GM12878 (cell line): ENCODE data around the gene STIL. TPM values are rescaled to one million over a fixed set of nuclear protein-coding genes. Genes with fewer than 3 reads are reported as not detected.
A peak's percentile ranks its signal among the peaks of the same experiment; 100 is the strongest.

Experiments used
- ATAC-seq: fragments of 200-7000 bp; cut with Tn5 transposase; 3 replicates; pipeline ENCODE4 v1.9.1; 2020; ENCODE audit warnings: mild to moderate bottlenecking, moderate library complexity
- Bru-seq: library from RNA; stranded (reverse); fragments of 400-500 nt; gene quantifications from one replicate; lab custom pipeline; 2021; lab: Mats Ljungman, UMichigan
- BruChase-seq, 2 experiments: library from RNA; stranded (reverse); fragments of 400-500 nt; gene quantifications; one replicate each; lab custom pipeline; 2021; lab: Mats Ljungman, UMichigan
- BruUV-seq: library from RNA; stranded (reverse); fragments of 400-500 nt; replicated peaks from 2 replicates; lab custom pipeline; 2021; lab: Mats Ljungman, UMichigan
- CTCF ChIA-PET: fragments of 300-600 bp; sonication (Branson Sonifier 250); formaldehyde crosslinking; extraction: SDS; loops from one replicate; lab custom pipeline; 2021; ENCODE audit warnings: inconsistent platforms; lab: Yijun Ruan, JAX
- POLR2A ChIA-PET: fragments of 350-600 bp; formaldehyde crosslinking; extraction: SDS; loops from one replicate; lab custom pipeline; 2021; ENCODE audit warnings: inconsistent platforms; lab: Charles Lee
- RAD21 ChIA-PET: fragments of 300-600 bp; sonication (Branson Sonifier 250); formaldehyde crosslinking; loops from one replicate; lab custom pipeline; 2023; ENCODE audit warnings: antibody characterized with exemption; ENCODE audit not compliant: unreplicated experiment; lab: Charles Lee
- SMC1A ChIA-PET: fragments of 300-600 bp; sonication (Branson Sonifier 250); formaldehyde crosslinking; loops from one replicate; lab custom pipeline; 2023; ENCODE audit not compliant: unreplicated experiment, uncharacterized antibody; lab: Charles Lee
- DNase-seq: peaks from one replicate; pipeline ENCODE4 v3.0.0-alpha.2; 2011; ENCODE audit warnings: low read depth, low spot score
- FAIRE-seq: peaks from 3 replicates; lab custom pipeline; 2011; peaks lifted over from hg19 to GRCh38; lab: Jason Lieb, UNC
- H2AFZ ChIP-seq: 2 replicates; pipeline ENCODE4 v1.6.0; 2011; ENCODE audit warnings: low read depth, low read length, control low read depth; ENCODE audit not compliant: control insufficient read depth
- H3K27ac ChIP-seq: 2 replicates; pipeline ENCODE4 v1.5.1; 2011; ENCODE audit warnings: control low read depth; ENCODE audit not compliant: control insufficient read depth, insufficient read depth
- H3K27me3 ChIP-seq, 2 experiments: replicated peaks in 1 of 2; 2 replicates each; pipeline versions ENCODE4 v1.6.0 to v1.6.1; 2011; ENCODE audit warnings: low read length in 1 of 2; ENCODE audit not compliant: control insufficient read depth in 2 of 2, insufficient read depth in 2 of 2
- H3K36me3 ChIP-seq, 2 experiments: 2 replicates each; pipeline ENCODE4 v1.5.1; 2011; ENCODE audit warnings: low read length in 1 of 2; ENCODE audit not compliant: control insufficient read depth in 2 of 2, insufficient read depth in 2 of 2
- H3K4me1 ChIP-seq: 2 replicates; pipeline ENCODE4 v1.6.1; 2011; ENCODE audit warnings: mild to moderate bottlenecking, low read length, moderate library complexity, mixed read lengths; ENCODE audit not compliant: control insufficient read depth, insufficient read depth
- H3K4me2 ChIP-seq: 2 replicates; pipeline ENCODE4 v1.6.0; 2011; ENCODE audit warnings: control low read depth; ENCODE audit not compliant: control insufficient read depth, insufficient read depth
- H3K4me3 ChIP-seq: fragments of 200-600 bp; sonication (generic); 2 replicates; pipeline ENCODE4 v1.5.1; 2016
- H3K79me2 ChIP-seq: 2 replicates; pipeline ENCODE4 v1.6.0; 2011; ENCODE audit warnings: low read length; ENCODE audit not compliant: control insufficient read depth, insufficient read depth
- H3K9ac ChIP-seq: 2 replicates; pipeline ENCODE4 v1.8.0; 2011; ENCODE audit warnings: low read length, control low read depth, mixed read lengths; ENCODE audit not compliant: control insufficient read depth, insufficient read depth
- H3K9me3 ChIP-seq: replicated peaks from 3 replicates; pipeline ENCODE4 v1.5.1; 2011; ENCODE audit warnings: mild to moderate bottlenecking, low read length; ENCODE audit not compliant: control insufficient read depth, insufficient read depth
- H4K20me1 ChIP-seq: 2 replicates; pipeline ENCODE4 v1.6.0; 2011; ENCODE audit not compliant: control insufficient read depth, insufficient read depth
- BHLHE40 ChIP-seq, 2 experiments: fragments of 450-650 bp in 1 of 2; IDR thresholded peaks; 2 replicates each; pipeline ENCODE4 v1.6.1; 2011 to 2017; ENCODE audit warnings: low read depth in 2 of 2, borderline replicate concordance in 1 of 2, improper control_type of control experiment in 1 of 2, low read length in 1 of 2, mild to moderate bottlenecking in 1 of 2
- CREM ChIP-seq: IDR thresholded peaks from 2 replicates; pipeline ENCODE4 v1.6.1; 2014; ENCODE audit warnings: antibody characterized with exemption, low read depth
- GABPA ChIP-seq: IDR thresholded peaks from 2 replicates; pipeline ENCODE4 v1.6.1; 2014; ENCODE audit warnings: antibody characterized with exemption, low read depth, mild to moderate bottlenecking, inconsistent platforms
- IKZF1 ChIP-seq: fragments of 450-650 bp; conservative IDR thresholded peaks from 2 replicates; pipeline ENCODE4 v1.6.1; 2017; ENCODE audit warnings: antibody characterized with exemption, mild to moderate bottlenecking
- MEF2B ChIP-seq: fragments of 450-650 bp; IDR thresholded peaks from 2 replicates; pipeline ENCODE4 v1.6.1; 2018; ENCODE audit warnings: mild to moderate bottlenecking, moderate library complexity; ENCODE audit not compliant: partially characterized antibody, poor library complexity, severe bottlenecking
- MYC ChIP-seq: IDR thresholded peaks from 2 replicates; pipeline ENCODE4 v1.6.1; 2011; ENCODE audit warnings: mild to moderate bottlenecking, low read length, moderate library complexity, inconsistent platforms; ENCODE audit not compliant: insufficient read depth, insufficient replicate concordance, insufficient read length, severe bottlenecking
- PML ChIP-seq: IDR thresholded peaks from 2 replicates; pipeline ENCODE4 v1.6.1; 2012; ENCODE audit warnings: low read length, inconsistent platforms
- RFX5 ChIP-seq: IDR thresholded peaks from 2 replicates; pipeline ENCODE4 v1.6.1; 2011; ENCODE audit warnings: low read depth, low read length, improper control_type of control experiment
- ZNF217 ChIP-seq: fragments of 450-650 bp; IDR thresholded peaks from 2 replicates; pipeline ENCODE4 v1.6.1; 2017; ENCODE audit warnings: antibody characterized with exemption, mild to moderate bottlenecking
- ZNF24 ChIP-seq: fragments of 450-650 bp; IDR thresholded peaks from 2 replicates; pipeline ENCODE4 v1.6.1; 2017; ENCODE audit warnings: antibody characterized with exemption, mild to moderate bottlenecking
- WGBS: methylation state at CpG from one replicate; pipeline ENCODE4 v1.1.6; 2016; ENCODE audit warnings: low lambda C conversion rate; ENCODE audit not compliant: insufficient replicate concordance, insufficient coverage; ENCODE audit errors: missing lambda C conversion rate; 5-methylcytosine and 5-hydroxymethylcytosine counted together
- in situ Hi-C: fragments of 300-500 bp; cut with MboI; formaldehyde crosslinking; loops from 9 replicates; pipeline ENCODE4 v1.14.3; 2018; ENCODE audit warnings: mixed read lengths
- intact Hi-C: fragments of 100-400 bp; cut with micrococcal nuclease; formaldehyde crosslinking; loops from one replicate; pipeline ENCODE4 v1.14.2; 2022; ENCODE audit not compliant: unreplicated experiment
- long read RNA-seq, 2 experiments: library from polyadenylated mRNA; unstranded; transcript quantifications; one replicate each; pipeline ENCODE4 v2.0.0, GENCODE V29; 2019 to 2020
- polyA minus RNA-seq, 3 experiments: library from RNA; depleted of rRNA, polyadenylated mRNA; stranded (reverse); fragments of >200 nt; gene quantifications; 2 replicates each; pipeline ENCODE4 v1.2.3, GENCODE V29; 2011
- polyA plus RNA-seq, 11 experiments: library from polyadenylated mRNA; depleted of rRNA in 4 of 11; unstranded in 6 of 11; stranded (reverse) in 5 of 11; fragments of >200 nt; fragmentation: Nextera tagmentation in 4 of 11; fragmentation: Illumina TruSeq in 1 of 11; extraction: Ambion mirVana in 4 of 11; extraction: Trizol in 1 of 11; gene quantifications; 1 replicate in 1 of 11; 2 replicates in 10 of 11; pipeline versions ENCODE4 v1.2.1 to v1.2.3, GENCODE V29; 2011 to 2016; ENCODE audit warnings: inconsistent platforms in 2 of 11, missing spikeins in 2 of 11, low read depth in 1 of 11
- total RNA-seq, 4 experiments: library from RNA; depleted of rRNA in 3 of 4; stranded (reverse); fragments of >200 nt in 3 of 4; fragmentation: Illumina TruSeq in 1 of 4; extraction: Trizol in 1 of 4; gene quantifications; 2 replicates each; pipeline versions ENCODE4 v1.2.1 to v1.2.3, GENCODE V29; 2013 to 2021
- TF ChIP-seq, protein P1 (sequence below): fragments of 450-650 bp; conservative IDR thresholded peaks from 2 replicates; pipeline ENCODE4 v1.6.1; 2017; ENCODE audit warnings: mild to moderate bottlenecking, moderate library complexity
- TF ChIP-seq, protein P2 (sequence below): fragments of 450-650 bp; IDR thresholded peaks from 2 replicates; pipeline ENCODE4 v1.6.1; 2018; ENCODE audit warnings: mild to moderate bottlenecking, low read depth, moderate library complexity; ENCODE audit not compliant: partially characterized antibody

STIL gene
- 48.8 and 58.6 TPM in 2 replicates for total RNA-seq (2013; cell fraction: nucleolus; rRNA removed)
- total RNA-seq (2014; rRNA removed) = 26.3 and 33.1 TPM in 2 replicates
- total RNA-seq (2014; rRNA removed; fragmentation: Illumina TruSeq; extraction: Trizol) = 31.1 and 32.8 TPM in 2 replicates
- total RNA-seq (2021) = 22.9 and 23.3 TPM in 2 replicates
- polyA plus RNA-seq (2011; ENCODE audit: low read depth) = 5.2 TPM
- 35.1 and 42.7 TPM in 2 replicates for polyA plus RNA-seq (2011; rRNA removed)
- polyA plus RNA-seq (2011; cell fraction: cytosol; rRNA removed) = 19.6 and 22.3 TPM in 2 replicates
- polyA plus RNA-seq (2011; cell fraction: nucleus; rRNA removed) = 16.8 and 16.9 TPM in 2 replicates
- 6.5 and 8.5 TPM in 2 replicates for polyA plus RNA-seq (2012)
- polyA plus RNA-seq (2014; fragmentation: Illumina TruSeq; extraction: Trizol) = 28.5 and 34.1 TPM in 2 replicates
- polyA plus RNA-seq (2014; fragmentation: Nextera tagmentation; extraction: Ambion mirVana) = 1 to 10 TPM; 6.0 to 6.3 TPM
- polyA plus RNA-seq (2014; rRNA removed) = 17.1 and 18.2 TPM in 2 replicates
- 10 to 100 TPM; 26.8 to 30.0 TPM for polyA plus RNA-seq (2016; fragmentation: Nextera tagmentation; extraction: Ambion mirVana)
- 76.8 and 103 TPM in 2 replicates for polyA minus RNA-seq (2011; rRNA and poly(A)+ RNA removed)
- polyA minus RNA-seq (2011; cell fraction: cytosol; rRNA and poly(A)+ RNA removed) = 17.2 and 17.4 TPM in 2 replicates
- polyA minus RNA-seq (2011; cell fraction: nucleus; rRNA and poly(A)+ RNA removed) = 17.2 and 26.0 TPM in 2 replicates
- Bru-seq, nascent RNA = percentile 73 among the genes with signal in this experiment
- percentile 68 among the genes with signal in this experiment for BruChase-seq, experiment 1, labeled RNA remaining after a 6-hour chase
- percentile 77 among the genes with signal in this experiment for BruChase-seq, experiment 2, labeled RNA remaining after a 2-hour chase
- long read RNA-seq, experiment 1, partial matches to known transcripts = 3 of 8 reads
- long read RNA-seq, experiment 1, other reads (novel, unspliced or antisense) = 5 of 8 reads
- long read RNA-seq, experiment 2, partial matches to known transcripts = 16 of 43 reads
- long read RNA-seq, experiment 2, other reads (novel, unspliced or antisense) = 27 of 43 reads

DNA sequence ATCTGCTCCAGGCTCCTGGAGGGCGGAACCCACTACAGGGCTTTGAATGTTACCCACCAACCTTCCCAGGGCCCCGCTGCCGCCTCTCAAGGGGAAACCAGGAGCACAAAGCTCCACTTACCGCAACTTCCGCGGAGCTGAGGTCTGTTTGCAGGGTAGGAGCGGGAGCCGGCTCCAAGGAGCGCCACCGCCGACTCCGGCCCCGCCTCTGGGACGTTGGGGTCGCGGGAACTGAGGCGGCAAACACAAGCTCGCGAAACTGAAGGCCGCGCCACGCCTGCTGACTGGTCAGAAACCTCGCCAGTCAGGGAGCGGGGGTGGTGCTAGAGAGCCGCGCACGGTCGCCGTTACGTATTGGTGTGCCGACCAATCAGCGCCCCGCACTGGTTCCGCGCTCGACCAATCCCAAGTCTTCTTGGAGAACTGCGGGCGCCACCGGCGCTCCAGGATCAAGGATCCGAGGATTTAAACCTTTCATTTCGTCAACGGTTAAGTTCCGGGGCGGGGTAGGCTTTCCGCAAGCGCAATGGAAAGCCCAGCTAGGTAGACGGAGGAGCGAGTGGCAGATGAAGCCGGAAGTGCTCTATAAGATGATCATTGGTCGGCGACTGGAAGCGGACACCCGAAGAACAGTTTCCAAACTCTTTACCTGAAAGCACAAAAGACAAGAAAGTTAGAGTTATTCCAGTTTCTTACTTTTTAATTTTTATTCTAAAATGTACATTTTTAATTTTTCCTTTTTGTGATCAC lies at the start of gene STIL:
STIL (minus strand) TSS at position 233 of the 750 bp plus-strand sequence. CDS start 3,828 bp downstream, outside the sequence.
- CTCF ChIA-PET = interaction anchor here (0.8 to 1.9 kb wide), 11 partner anchors 10 to 135 kb away, joined by 3 to 14 read pairs (median 4); partner anchors contain the start of gene CMPK1
- TF ChIP-seq ZNF24 = no peak
- peak; percentile 85 for TF ChIP-seq IKZF1
- TF ChIP-seq, protein P1, sequence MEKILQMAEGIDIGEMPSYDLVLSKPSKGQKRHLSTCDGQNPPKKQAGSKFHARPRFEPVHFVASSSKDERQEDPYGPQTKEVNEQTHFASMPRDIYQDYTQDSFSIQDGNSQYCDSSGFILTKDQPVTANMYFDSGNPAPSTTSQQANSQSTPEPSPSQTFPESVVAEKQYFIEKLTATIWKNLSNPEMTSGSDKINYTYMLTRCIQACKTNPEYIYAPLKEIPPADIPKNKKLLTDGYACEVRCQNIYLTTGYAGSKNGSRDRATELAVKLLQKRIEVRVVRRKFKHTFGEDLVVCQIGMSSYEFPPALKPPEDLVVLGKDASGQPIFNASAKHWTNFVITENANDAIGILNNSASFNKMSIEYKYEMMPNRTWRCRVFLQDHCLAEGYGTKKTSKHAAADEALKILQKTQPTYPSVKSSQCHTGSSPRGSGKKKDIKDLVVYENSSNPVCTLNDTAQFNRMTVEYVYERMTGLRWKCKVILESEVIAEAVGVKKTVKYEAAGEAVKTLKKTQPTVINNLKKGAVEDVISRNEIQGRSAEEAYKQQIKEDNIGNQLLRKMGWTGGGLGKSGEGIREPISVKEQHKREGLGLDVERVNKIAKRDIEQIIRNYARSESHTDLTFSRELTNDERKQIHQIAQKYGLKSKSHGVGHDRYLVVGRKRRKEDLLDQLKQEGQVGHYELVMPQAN = peak; percentile 100
- TF ChIP-seq RFX5 = peak; percentile 82
- TF ChIP-seq CREM = peak; percentile 80
- no peak for TF ChIP-seq MEF2B
- TF ChIP-seq ZNF217 = no peak
- TF ChIP-seq, protein P2, sequence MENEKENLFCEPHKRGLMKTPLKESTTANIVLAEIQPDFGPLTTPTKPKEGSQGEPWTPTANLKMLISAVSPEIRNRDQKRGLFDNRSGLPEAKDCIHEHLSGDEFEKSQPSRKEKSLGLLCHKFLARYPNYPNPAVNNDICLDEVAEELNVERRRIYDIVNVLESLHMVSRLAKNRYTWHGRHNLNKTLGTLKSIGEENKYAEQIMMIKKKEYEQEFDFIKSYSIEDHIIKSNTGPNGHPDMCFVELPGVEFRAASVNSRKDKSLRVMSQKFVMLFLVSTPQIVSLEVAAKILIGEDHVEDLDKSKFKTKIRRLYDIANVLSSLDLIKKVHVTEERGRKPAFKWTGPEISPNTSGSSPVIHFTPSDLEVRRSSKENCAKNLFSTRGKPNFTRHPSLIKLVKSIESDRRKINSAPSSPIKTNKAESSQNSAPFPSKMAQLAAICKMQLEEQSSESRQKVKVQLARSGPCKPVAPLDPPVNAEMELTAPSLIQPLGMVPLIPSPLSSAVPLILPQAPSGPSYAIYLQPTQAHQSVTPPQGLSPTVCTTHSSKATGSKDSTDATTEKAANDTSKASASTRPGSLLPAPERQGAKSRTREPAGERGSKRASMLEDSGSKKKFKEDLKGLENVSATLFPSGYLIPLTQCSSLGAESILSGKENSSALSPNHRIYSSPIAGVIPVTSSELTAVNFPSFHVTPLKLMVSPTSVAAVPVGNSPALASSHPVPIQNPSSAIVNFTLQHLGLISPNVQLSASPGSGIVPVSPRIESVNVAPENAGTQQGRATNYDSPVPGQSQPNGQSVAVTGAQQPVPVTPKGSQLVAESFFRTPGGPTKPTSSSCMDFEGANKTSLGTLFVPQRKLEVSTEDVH = peak; percentile 67
- peak; percentile 78 for TF ChIP-seq GABPA
- peak; percentile 84 to 93 for TF ChIP-seq BHLHE40 (IDR thresholded peaks at IDR 0.05; ENCODE audit: borderline replicate concordance in 1 of 2, low read depth in 2 of 2, low read length in 1 of 2)
- TF ChIP-seq MYC = no peak
- peak; percentile 85; the same call in 1 of the 2 replicates for TF ChIP-seq PML

More for the DNA sequence above, at the start of gene STIL:
- RAD21 ChIA-PET = interaction anchor here (0.9 to 1.5 kb wide), 4 partner anchors 10 to 123 kb away, joined by 3 to 13 read pairs (median 6); partner anchors contain the start of genes CMPK1 and FOXD2
- intact Hi-C loops = loop anchor here (1.0 kb wide), 1 partner anchor 19 kb away; the partner anchor contains the start of gene CMPK1
- H3K4me1 ChIP-seq = no peaks in the 10 kb centered on the region
- 1% methylated on average over 54 of the region's 54 CpGs for WGBS
- FAIRE-seq (peak; percentile 99), ATAC-seq (peak; percentile 99), DNase-seq (peak; percentile 96)
- no peaks in the 10 kb centered on the region for H4K20me1 ChIP-seq
- H3K9ac ChIP-seq = peak within 1 kb of the TSS; percentile 97
- H3K27ac ChIP-seq = peak within 1 kb of the TSS; percentile 94
- SMC1A ChIA-PET = interaction anchor here (0.7 to 1.9 kb wide), 10 partner anchors 10 to 51 kb away, joined by 3 to 10 read pairs (median 4); partner anchors contain the start of gene CMPK1
- POLR2A ChIA-PET = interaction anchor here (0.8 to 2.1 kb wide), 5 partner anchors 10 to 25 kb away, joined by 3 to 19 read pairs (median 5); partner anchors contain the start of gene CMPK1
- no TSS peak for BruUV-seq
- H2AFZ ChIP-seq = peak within 1 kb of the TSS; percentile 91
- H3K4me3 ChIP-seq = peak within 1 kb of the TSS; percentile 86
- H3K9me3 ChIP-seq = no peaks in the 10 kb centered on the region
- H3K27me3 ChIP-seq = no peaks in the 10 kb centered on the region
- H3K79me2 ChIP-seq = peaks cover 43% of the 10 kb centered on the region
- no peaks in the 10 kb centered on the region for H3K36me3 ChIP-seq
- in situ Hi-C loops = no loop called here
- H3K4me2 ChIP-seq = peak within 1 kb of the TSS; percentile 86
